Activated CD4-positive, alpha-beta memory T cell treated with anti-CD3 and anti-CD28 coated beads for 36 hours (primary cell): ENCODE data around the gene MGA. TPM values are rescaled to one million over a fixed set of nuclear protein-coding genes. Genes with fewer than 3 reads are reported as not detected.

ENCODE experiments used
- CTCF ChIA-PET: fragments of 350-600 bp; sonication (Branson Sonifier 250); formaldehyde crosslinking; loops from one replicate; lab custom pipeline; 2021; ENCODE audit warnings: antibody characterized with exemption, inconsistent platforms; lab: Charles Lee
- POLR2A ChIA-PET: fragments of 350-600 bp; sonication (Branson Sonifier 250); formaldehyde crosslinking; loops from one replicate; lab custom pipeline; 2021; ENCODE audit warnings: antibody characterized with exemption; lab: Charles Lee
- DNase-seq: peaks from one replicate; pipeline ENCODE4 v3.0.0-alpha.2; 2020
- H3K27ac Mint-ChIP-seq: one replicate; pipeline ENCODE4 v1.8.0; 2021; ENCODE audit warnings: mixed read lengths
- H3K27me3 Mint-ChIP-seq: one replicate; pipeline ENCODE4 v1.8.0; 2021; ENCODE audit warnings: mixed read lengths
- H3K36me3 Mint-ChIP-seq: one replicate; pipeline ENCODE4 v1.8.0; 2021; ENCODE audit warnings: mixed read lengths
- H3K4me1 Mint-ChIP-seq: one replicate; pipeline ENCODE4 v1.8.0; 2021; ENCODE audit warnings: low read depth, mixed read lengths
- H3K4me3 Mint-ChIP-seq: one replicate; pipeline ENCODE4 v1.8.0; 2021; ENCODE audit warnings: mild to moderate bottlenecking, mixed read lengths
- H3K9me3 Mint-ChIP-seq: one replicate; pipeline ENCODE4 v1.8.0; 2021; ENCODE audit warnings: mixed read lengths
- intact Hi-C: fragments of 100-400 bp; cut with micrococcal nuclease; formaldehyde crosslinking; loops from one replicate; pipeline ENCODE4 v1.15.1; 2023
- total RNA-seq, 2 experiments: library from RNA; stranded (reverse); gene quantifications; one replicate each; pipeline ENCODE4 v1.2.3, GENCODE V29; 2021

The MGA gene
- total RNA-seq, 2 experiments from 2014 or later: 29.6 to 31.4 TPM

DNA sequence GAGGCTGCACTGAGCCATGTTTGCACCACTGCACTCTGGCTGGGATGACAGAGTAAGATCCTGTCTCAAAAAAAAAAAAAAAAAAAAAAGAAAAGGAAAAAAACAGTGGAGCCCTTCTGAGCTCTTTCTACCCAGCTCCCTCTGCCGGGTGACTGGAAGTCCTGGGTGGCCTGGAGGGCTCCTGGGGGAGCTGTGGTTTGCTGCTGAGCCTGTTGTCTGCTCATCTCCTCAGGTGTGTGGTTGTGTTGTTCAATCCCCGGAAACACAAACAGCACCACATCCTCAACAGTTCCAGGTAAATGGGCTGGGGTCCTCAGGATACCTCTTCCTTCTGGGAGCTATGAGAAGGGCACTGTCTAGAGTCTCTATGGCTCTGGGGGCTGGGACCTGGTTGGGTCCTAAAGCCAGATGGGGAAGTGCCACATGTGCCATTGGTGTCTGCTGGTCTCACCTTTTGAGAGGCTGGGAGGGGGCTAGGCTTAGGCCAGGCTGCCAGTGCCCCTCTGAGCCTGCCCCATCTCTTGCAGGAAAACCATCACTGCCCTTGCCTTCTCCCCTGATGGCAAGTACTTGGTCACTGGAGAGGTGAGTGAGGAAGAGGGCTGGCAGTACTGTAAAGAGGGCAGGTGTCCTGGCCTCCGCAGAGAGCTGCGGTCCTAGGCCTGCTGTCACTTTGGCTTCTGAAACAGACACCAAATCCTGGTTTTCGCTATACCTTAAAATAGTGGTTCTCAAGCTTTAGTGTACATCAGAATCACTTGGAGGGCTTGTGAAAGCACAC, 150.6 kb downstream of the MGA start:
- intact Hi-C loops: loop anchor here (1.0 to 5.0 kb wide), 5 partner anchors 37 to 344 kb away; partner anchors contain the start of gene MAPKBP1
- Mint-ChIP-seq H3K27ac (no peak overlapping the region), H3K36me3 (no peaks in the 10 kb centered on the region), H3K9me3 (no peaks in the 10 kb centered on the region), H3K4me3 (no peak overlapping the region), H3K4me1 (peaks cover 10% of the 10 kb centered on the region), H3K27me3 (no peaks in the 10 kb centered on the region)
- ChIA-PET POLR2A (interaction anchor here (1.5 kb wide), 1 partner anchor 36 kb away, joined by 4 read pairs; the partner anchor contains the start of gene MAPKBP1), CTCF (interaction anchor here (0.5 to 6.8 kb wide), 26 partner anchors 9 to 345 kb away, joined by 3 to 283 read pairs (median 5); partner anchors contain the start of genes MAPKBP1, MGA, RPAP1 and TYRO3)
- no peak for DNase-seq

DNA sequence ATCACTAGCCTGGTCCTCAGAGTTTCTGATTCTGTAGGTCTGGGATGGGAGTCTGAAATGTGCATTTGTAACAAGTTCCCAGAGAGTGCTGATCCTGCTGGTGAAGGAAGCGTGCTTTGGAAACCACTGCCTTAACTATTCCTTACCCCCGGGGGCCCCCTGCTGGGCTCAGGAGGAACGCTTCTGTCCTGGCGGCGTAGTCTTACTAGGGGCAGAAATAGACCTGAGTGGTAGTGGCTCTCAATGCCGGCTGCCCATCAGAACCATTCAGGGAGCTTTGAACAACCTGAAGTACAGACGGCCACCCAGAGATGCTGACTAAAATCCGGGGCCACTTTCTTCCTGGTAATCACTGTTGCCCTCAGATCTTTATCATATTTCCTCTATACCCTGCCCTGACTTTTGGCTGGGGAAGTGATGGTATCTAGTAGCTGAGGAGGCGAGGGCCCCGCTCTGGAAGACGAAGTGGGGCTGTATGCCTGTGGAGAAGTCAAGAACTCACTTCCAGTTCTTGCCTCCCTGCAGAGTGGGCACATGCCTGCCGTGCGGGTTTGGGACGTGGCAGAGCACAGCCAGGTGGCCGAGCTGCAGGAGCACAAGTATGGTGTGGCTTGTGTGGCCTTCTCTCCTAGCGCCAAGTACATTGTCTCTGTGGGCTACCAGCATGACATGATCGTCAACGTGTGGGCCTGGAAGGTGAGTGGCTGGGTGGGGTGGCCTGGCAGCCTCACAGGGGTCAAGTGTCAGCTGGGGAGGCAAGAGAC, 151.4 kb downstream of the MGA start:
- Mint-ChIP-seq H3K27me3 (no peaks in the 10 kb centered on the region), H3K4me1 (peaks cover 10% of the 10 kb centered on the region), H3K27ac (no peak overlapping the region), H3K36me3 (no peaks in the 10 kb centered on the region), H3K4me3 (no peak overlapping the region), H3K9me3 (no peaks in the 10 kb centered on the region)
- DNase-seq: peak; percentile 84
- CTCF ChIA-PET: interaction anchor here (0.8 to 6.8 kb wide), 35 partner anchors 9 to 346 kb away, joined by 3 to 283 read pairs (median 5); partner anchors contain the start of genes MAPKBP1, MGA, RPAP1 and TYRO3
- POLR2A ChIA-PET: interaction anchor here (1.3 to 1.5 kb wide), 2 partner anchors 37 kb away, joined by 4 read pairs; partner anchors contain the start of gene MAPKBP1
- intact Hi-C loops: loop anchor here (1.0 to 5.0 kb wide), 5 partner anchors 37 to 345 kb away; partner anchors contain the start of gene MAPKBP1

DNA sequence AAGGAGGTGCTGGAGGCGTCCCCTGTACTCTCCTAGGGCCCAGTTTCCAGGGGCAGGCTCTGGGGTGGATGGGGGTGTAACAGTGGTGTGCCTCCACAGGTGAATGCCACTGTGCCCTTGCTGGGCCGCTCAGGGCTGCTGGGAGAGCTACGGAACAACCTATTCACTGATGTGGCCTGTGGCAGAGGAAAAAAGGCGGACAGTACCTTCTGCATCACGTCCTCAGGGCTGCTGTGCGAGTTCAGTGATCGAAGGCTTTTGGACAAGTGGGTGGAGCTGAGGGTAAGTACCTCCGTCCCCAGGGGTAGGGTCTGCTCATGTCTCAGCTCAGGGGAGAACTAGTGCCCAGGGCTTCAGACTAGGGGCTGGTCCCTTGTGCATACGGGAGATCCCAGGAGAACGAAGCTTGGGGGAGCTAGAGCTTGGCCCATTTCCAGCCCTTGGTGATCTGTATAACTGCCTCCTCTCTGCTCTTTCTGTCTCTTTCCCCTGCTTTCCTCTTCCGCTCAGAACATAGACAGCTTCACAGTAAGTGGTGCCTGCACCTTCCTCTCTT, 152.7 kb downstream of the MGA start:
- H3K9me3 Mint-ChIP-seq: no peaks in the 10 kb centered on the region
- H3K27me3 Mint-ChIP-seq: no peaks in the 10 kb centered on the region
- ChIA-PET CTCF (interaction anchor here (0.9 to 6.8 kb wide), 14 partner anchors 7 to 269 kb away, joined by 3 to 283 read pairs (median 6); partner anchors contain the start of genes MAPKBP1, RPAP1 and TYRO3), POLR2A (interaction anchor here (1.3 kb wide), 1 partner anchor 38 kb away, joined by 4 read pairs; the partner anchor contains the start of gene MAPKBP1)
- DNase-seq: no peak
- no peak overlapping the region for H3K4me3 Mint-ChIP-seq
- H3K4me1 Mint-ChIP-seq: peaks cover 10% of the 10 kb centered on the region
- no peak overlapping the region for H3K27ac Mint-ChIP-seq
- H3K36me3 Mint-ChIP-seq: peaks cover 1% of the 10 kb centered on the region
- intact Hi-C loops: loop anchor here (5.0 kb wide), 1 partner anchor 211 kb away; no protein-coding TSS in a partner anchor

DNA sequence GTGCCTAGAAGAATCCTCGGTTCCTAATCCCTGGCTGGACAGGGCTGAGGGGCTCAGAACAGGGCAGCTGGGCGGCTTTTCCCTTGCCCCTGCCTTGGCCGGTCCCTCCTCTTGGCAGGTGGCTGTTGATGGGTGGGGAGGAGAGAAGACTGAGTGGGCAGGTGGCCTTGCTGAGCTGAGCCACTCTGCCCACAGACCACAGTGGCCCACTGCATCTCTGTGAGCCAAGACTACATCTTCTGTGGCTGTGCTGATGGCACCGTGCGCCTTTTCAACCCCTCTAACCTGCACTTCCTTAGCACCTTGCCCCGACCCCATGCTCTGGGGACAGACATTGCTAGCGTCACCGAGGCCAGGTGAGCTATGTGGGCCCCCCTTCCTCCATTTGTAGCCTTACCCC, 153.2 kb downstream of the MGA start:
- DNase-seq: no peak
- Mint-ChIP-seq H3K27ac (no peak overlapping the region), H3K4me1 (peaks cover 10% of the 10 kb centered on the region), H3K36me3 (peaks cover 1% of the 10 kb centered on the region), H3K27me3 (no peaks in the 10 kb centered on the region), H3K4me3 (no peak overlapping the region), H3K9me3 (no peaks in the 10 kb centered on the region)
- intact Hi-C loops: loop anchor here (5.0 kb wide), 1 partner anchor 211 kb away; no protein-coding TSS in a partner anchor
- ChIA-PET POLR2A (interaction anchor here (0.5 kb wide), 1 partner anchor 59 kb away, joined by 3 read pairs; no protein-coding TSS in a partner anchor), CTCF (interaction anchor here (1.1 to 6.8 kb wide), 6 partner anchors 11 to 255 kb away, joined by 5 to 283 read pairs (median 9); partner anchors contain the start of genes MAPKBP1 and TYRO3)

DNA sequence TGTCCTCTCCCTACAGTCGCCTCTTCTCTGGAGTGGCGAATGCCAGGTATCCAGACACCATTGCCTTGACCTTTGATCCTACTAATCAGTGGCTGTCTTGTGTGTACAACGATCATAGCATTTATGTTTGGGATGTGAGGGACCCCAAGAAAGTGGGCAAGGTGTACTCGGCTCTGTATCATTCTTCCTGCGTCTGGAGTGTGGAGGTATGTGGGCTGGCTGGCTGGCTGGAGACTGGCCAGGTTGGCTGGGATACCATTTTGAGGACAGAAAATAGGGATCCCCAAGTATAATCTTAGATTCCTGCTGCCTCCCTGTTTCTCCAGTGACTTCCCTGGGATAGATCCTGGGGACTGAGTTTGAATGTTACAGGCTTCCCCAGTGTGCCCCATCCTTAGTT, 154.3 kb downstream of the MGA start:
- H3K9me3 Mint-ChIP-seq: no peaks in the 10 kb centered on the region
- H3K4me3 Mint-ChIP-seq: no peak overlapping the region
- H3K4me1 Mint-ChIP-seq: peaks cover 10% of the 10 kb centered on the region
- no peak overlapping the region for H3K27ac Mint-ChIP-seq
- intact Hi-C loops: loop anchor here (5.0 kb wide), 1 partner anchor 212 kb away; no protein-coding TSS in a partner anchor
- H3K27me3 Mint-ChIP-seq: no peaks in the 10 kb centered on the region
- peaks cover 4% of the 10 kb centered on the region for H3K36me3 Mint-ChIP-seq
- CTCF ChIA-PET: interaction anchor here (6.8 kb wide), 1 partner anchor 39 kb away, joined by 283 read pairs; the partner anchor contains the start of gene MAPKBP1
- DNase-seq: no peak
- POLR2A ChIA-PET: interaction anchor here (0.6 kb wide), 1 partner anchor 621 kb away, joined by 3 read pairs; no protein-coding TSS in a partner anchor

DNA sequence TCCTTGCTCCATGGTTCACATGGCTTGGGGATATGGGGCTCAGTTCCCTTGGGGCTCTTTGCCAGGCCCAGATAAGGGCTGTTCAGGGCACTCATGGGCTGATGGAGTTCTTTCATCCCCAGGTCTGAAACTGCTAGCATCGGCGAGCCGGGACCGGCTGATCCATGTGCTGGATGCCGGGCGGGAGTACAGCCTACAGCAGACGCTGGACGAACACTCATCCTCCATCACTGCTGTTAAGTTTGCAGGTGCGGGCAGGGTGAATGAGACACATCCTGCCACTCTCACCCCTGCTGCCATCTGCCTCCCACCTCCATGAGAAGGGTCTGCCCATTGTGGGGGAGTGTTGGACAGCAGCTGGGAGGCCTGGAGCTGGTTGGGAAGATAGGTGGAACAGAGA, 156.6 kb downstream of the MGA start:
- POLR2A ChIA-PET: no interaction called here
- DNase-seq: no peak
- intact Hi-C loops: no loop called here
- H3K4me1 Mint-ChIP-seq: peaks cover 2% of the 10 kb centered on the region
- no peaks in the 10 kb centered on the region for H3K27me3 Mint-ChIP-seq
- no peak overlapping the region for H3K4me3 Mint-ChIP-seq
- H3K9me3 Mint-ChIP-seq: no peaks in the 10 kb centered on the region
- no peak overlapping the region for H3K27ac Mint-ChIP-seq
- CTCF ChIA-PET: interaction anchor here (1.8 kb wide), 1 partner anchor 43 kb away, joined by 8 read pairs; the partner anchor contains the start of gene MAPKBP1
- H3K36me3 Mint-ChIP-seq: peaks cover 4% of the 10 kb centered on the region

DNA sequence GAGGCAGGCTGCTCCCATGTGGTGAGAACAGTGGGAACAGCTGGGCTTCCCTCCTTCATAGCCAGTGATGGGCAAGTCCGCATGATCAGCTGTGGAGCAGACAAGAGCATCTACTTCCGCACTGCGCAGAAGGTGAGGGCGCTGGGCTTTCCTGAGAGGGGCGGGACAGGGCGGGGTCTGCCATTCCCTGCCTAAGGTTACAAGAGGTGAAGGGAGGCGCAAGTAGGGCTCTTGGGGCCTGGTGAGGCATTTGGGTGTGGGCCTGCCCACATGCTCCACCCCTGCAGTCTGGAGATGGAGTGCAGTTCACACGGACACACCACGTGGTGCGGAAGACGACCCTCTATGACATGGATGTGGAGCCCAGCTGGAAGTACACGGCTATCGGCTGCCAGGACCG, 157.1 kb downstream of the MGA start:
- no peaks in the 10 kb centered on the region for H3K4me1 Mint-ChIP-seq
- peaks cover 4% of the 10 kb centered on the region for H3K36me3 Mint-ChIP-seq
- no peak overlapping the region for H3K27ac Mint-ChIP-seq
- no peaks in the 10 kb centered on the region for H3K27me3 Mint-ChIP-seq
- no peak overlapping the region for H3K4me3 Mint-ChIP-seq
- POLR2A ChIA-PET: no interaction called here
- no peak for DNase-seq
- intact Hi-C loops: no loop called here
- CTCF ChIA-PET: interaction anchor here (1.8 kb wide), 1 partner anchor 44 kb away, joined by 8 read pairs; the partner anchor contains the start of gene MAPKBP1
- no peaks in the 10 kb centered on the region for H3K9me3 Mint-ChIP-seq

DNA sequence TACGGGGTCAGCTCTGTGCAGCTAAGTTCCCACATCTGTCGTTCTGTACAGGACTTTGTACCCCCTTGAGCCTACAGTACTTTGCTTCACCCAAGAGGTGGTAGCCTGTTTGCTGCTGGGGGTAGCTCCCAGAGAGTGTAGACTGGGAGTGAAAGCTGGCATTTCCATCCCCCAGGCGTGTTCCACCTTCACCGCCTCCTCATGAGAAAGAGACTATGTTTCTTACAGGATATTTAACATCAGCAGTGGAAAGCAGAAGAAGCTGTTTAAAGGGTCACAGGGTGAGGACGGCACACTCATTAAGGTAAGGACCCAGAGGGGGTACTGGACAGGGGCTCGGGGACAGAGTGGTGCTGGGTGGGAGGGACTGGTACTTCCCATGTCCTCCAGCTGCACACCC, 157.6 kb downstream of the MGA start:
- H3K27me3 Mint-ChIP-seq: no peaks in the 10 kb centered on the region
- intact Hi-C loops: no loop called here
- no peaks in the 10 kb centered on the region for H3K9me3 Mint-ChIP-seq
- no peaks in the 10 kb centered on the region for H3K4me1 Mint-ChIP-seq
- peaks cover 4% of the 10 kb centered on the region for H3K36me3 Mint-ChIP-seq
- no peak for DNase-seq
- no peak overlapping the region for H3K4me3 Mint-ChIP-seq
- POLR2A ChIA-PET: no interaction called here
- H3K27ac Mint-ChIP-seq: no peak overlapping the region
- CTCF ChIA-PET: interaction anchor here (1.8 kb wide), 1 partner anchor 44 kb away, joined by 8 read pairs; the partner anchor contains the start of gene MAPKBP1

DNA sequence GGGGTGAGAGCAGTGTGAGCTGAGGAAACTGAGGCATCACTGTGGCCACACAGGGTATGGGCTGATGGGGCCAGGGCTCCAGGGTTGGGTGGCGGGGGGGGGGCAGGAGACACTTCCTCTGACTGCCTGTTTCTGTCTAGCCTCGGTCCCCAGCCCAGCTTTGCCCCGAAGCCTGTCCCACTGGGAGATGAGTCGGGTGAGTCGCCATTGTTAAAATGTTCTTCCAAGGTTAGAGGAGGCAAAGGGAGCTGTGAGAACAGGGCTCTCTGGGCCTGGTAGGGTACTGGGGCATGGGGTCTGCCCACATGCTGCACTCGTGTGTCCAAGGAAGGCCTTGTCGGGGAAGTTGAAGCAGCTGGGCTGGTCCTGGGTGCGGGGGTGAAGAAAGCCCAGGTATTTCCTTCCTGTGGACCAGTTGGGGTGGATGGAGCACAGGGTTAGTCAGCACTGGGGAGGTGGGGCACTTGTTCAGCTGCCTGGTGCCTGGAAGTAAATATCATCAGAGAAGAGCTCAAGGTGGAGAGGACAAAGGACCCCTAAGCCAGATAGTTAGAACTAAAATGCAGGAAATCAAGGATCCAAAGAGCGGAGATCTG, 159.3 kb downstream of the MGA start:
- Mint-ChIP-seq H3K36me3 (peaks cover 6% of the 10 kb centered on the region), H3K9me3 (no peaks in the 10 kb centered on the region), H3K27me3 (no peaks in the 10 kb centered on the region), H3K4me3 (no peak overlapping the region), H3K27ac (no peak overlapping the region), H3K4me1 (no peaks in the 10 kb centered on the region)
- CTCF ChIA-PET: interaction anchor here (1.3 to 2.9 kb wide), 4 partner anchors 8 to 85 kb away, joined by 3 to 18 read pairs (median 4); partner anchors contain the start of gene MAPKBP1
- POLR2A ChIA-PET: no interaction called here
- intact Hi-C loops: no loop called here
- DNase-seq: no peak

DNA sequence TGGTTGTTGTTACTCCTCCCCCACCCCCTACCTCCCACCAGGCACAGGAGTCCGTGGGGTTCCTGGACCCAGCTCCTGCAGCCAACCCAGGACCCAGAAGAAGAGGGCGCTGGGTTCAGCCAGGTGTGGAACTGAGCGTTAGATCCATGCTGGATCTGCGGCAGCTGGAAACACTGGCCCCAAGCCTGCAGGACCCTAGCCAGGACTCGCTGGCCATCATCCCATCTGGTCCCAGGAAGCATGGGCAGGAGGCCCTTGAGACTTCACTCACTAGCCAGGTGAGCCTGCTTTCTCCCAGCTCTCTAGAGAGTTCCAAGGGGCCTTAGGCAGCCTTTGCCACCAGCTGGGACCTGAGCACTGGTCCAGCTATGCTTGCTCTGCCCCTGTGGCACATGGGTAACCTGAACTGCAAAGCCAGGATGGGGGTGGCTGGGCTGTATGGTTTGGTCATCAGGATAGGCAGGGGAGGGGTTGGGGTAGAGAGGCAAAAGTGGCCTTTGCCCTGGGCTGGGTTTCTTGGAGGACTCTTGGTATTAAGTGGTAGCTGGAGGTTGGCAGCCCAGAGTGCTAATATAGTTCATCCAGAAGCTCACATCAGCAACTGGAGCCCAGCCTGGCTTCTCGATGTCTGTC, 160.7 kb downstream of the MGA start:
- no peak for DNase-seq
- H3K9me3 Mint-ChIP-seq: no peaks in the 10 kb centered on the region
- ChIA-PET POLR2A (no interaction called here), CTCF (interaction anchor here (1.3 to 2.9 kb wide), 4 partner anchors 9 to 84 kb away, joined by 3 to 18 read pairs (median 4); partner anchors contain the start of gene MAPKBP1)
- intact Hi-C loops: no loop called here
- H3K4me3 Mint-ChIP-seq: no peak overlapping the region
- H3K27me3 Mint-ChIP-seq: no peaks in the 10 kb centered on the region
- no peak overlapping the region for H3K27ac Mint-ChIP-seq
- H3K4me1 Mint-ChIP-seq: no peaks in the 10 kb centered on the region
- peaks cover 6% of the 10 kb centered on the region for H3K36me3 Mint-ChIP-seq
